Smooth muscle cell of the brain vasculature (primary cell): ENCODE measurements around the gene CD36.
"Not testable (repeated sequence)": the region's sequence is repeated elsewhere in the genome, so short reads cannot be mapped to it uniquely, and the experiment has no call there.

ENCODE experiments used
- DNase-seq: peaks from one replicate; pipeline ENCODE4 v3.0.0-alpha.2; 2012; ENCODE audit warnings: low read depth, low spot score

Gene CD36

DNA sequence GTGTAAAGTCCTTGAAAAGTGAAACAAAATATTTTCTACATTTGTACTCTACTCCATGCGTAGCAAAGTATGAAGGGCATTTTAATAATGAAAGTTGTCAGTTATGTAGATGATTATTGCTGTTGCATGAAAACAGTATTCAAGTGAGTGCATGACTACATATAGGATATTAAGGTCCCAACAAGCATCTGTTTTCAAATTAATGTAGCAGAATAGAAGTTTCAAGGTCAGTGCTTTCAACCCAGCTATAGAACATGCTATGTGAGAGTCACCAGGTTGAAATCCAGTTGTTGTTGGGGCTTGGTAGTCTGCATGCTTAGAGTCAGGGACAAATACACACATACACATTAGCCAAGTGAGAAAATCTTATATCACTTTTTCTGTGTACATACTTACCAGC is 14.8 kb downstream of the CD36 start:
- DNase-seq: no peak

DNA sequence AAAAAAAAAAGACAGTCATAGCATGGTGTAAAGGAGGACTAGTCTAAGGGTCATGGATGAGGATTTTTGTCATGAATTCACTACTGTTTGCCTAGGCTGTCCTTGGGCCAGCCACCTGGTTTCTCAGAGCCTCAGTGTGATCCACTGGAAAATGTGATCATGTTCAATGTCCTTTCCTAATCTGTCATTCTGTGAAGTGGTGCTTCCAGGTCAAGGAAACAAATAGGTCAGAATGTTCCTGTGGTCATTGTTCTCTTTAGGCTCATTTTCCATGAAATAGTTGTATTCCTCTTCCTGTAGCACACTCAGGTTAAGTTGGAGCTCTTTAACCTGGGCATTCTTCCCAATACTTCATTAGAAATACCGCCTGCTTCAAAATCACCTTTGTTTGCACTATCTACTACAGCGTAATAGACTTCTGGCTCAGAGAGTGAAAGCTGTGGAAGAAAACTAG is 16.5 kb downstream of the CD36 start:
- DNase-seq: no peak

DNA sequence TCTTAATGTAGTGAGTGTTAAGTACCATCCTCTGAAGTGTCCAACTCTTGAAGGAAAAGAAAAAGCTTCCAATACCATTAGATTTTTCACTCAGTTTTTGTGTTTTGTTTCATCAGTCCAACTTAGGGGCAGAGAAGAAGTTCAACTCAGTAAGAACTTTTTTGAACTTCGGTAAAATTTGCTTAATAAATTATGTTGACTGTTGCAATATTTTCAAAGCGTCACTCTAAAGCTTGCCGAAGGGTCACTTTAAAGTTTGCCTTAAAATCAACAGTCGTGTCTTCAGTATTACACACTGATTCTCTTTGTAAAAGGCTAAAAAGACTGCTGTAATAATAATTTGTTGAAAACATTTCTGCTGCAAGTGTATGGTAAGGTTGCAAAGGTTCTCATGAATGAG is 17.6 kb downstream of the CD36 start:
- DNase-seq: no peak

DNA sequence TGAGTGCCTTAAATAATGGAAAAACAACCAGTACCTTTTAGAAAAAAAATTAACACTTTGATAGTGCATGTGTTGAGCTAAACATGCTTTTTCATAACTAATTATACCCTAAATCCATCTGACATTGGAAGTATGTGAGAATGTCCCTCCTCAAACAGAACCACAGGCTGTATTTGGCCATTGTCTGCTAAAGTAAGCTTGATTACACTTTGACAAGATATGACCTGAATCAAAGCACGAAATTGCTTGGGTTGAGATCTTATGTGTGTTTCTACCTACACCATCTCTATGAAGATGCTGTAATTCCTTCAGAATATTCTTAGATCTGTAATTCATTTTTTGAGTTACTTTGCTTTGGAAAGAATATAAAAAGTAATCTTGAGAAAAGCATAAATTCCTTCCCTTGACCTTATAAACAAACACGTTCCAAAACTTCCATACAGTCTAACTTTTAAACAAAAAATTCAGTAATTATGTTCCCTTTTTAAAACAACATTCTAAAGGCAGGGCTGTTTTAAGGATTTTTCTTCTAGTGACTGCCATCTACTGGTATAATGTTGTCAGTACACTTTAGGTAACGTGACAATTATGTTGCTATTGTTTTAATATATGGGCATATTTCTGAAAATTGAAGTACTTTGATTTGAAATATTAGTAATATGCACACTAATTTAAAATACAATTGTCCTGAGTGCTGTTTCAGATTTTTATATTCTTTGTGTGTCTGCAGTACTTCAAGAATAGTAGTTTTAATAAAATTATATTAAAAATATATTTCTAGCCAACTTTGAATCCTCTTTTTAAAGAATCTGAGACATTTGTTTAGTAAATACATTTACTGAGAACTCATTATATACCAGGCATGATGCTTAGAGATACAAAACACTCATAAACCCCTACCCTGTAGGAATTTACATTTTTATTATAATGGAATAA is 20.9 kb downstream of the CD36 start:
- DNase-seq: no peak

DNA sequence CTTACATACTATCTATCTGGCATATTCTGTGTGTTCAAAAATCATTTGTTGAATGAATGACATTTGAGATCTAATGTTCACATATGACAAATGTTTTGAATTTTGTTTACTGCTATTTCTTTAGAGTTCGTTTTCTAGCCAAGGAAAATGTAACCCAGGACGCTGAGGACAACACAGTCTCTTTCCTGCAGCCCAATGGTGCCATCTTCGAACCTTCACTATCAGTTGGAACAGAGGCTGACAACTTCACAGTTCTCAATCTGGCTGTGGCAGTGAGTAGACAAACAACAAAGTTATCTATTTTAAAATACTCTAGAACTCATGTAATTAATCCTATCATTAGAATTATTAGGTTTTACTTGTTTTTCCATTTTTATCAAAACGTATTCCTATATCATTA is 22.5 kb downstream of the CD36 start:
- no peak for DNase-seq

DNA sequence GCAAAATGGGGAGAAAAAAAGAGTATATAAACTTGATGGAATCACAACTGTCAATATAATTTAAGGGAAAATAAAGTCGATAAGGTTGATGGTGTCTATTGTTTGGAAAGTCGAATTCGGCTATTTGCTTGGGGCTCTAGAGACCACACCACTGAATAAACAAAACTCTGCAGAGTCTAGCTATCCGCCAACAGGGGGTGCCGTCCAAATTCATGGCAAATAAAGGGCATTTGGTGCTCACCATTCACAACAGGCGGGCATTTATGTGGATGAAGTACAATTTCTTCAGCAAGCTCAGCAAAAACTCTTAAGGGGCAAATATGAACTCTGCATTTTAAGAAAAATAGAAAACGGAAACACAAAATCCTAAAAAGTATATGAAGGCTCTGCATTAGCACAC is 23.3 kb downstream of the CD36 start:
- no peak for DNase-seq

DNA sequence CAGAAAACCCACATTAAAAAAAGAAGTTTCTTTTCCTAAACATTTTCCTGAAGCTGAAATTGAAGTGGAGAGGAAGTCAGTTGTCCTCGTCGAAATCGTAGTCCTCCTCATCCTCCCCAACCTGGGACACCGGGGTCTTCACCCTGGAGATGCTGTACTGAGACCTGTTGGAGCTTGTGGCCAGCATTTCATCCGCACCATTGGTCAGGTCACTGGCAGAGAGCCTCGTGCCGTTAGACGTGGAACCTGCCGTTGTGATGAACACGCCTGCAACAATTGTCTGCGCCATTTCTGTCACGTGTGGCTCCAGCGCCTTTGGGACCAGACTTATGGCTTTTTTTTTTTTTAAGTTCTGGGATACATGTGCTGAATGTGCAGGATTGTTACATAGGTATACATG is 23.8 kb downstream of the CD36 start:
- no peak for DNase-seq

DNA sequence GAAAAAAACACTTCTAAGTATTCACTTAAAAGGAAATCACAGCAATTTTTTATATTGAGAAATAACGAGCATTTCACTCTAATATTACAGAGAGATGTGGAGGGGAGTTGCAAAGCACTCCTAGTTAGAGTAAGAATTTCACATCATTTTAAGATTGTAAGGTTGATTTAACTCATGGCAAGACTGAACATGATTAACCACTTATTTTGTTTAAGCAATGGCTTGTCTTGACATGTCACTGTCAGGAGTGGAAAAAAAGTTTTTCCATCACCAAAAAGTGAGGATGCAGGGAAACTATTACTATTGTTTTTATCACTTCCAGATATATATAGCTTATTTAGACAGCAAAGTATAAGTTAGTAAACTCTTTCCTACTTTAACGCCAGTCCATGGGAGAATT is 27.1 kb downstream of the CD36 start:
- DNase-seq: no peak

DNA sequence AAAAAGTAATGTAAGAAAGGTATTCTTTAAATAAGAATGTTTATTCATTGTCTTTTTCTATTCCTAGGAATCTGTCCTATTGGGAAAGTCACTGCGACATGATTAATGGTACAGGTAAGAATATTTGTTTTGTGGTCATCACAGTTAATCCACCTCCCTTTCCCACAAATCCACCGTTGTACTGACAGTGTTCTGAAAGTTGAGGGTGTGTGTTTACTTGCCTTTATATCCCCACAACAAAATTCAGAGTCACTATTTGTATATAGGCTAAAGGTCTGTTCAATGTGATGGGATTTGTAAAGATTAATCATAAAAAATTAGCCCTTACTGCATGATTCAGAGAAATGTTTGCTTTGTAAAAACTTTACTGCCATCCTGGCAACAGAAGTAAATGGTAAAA is 27.9 kb downstream of the CD36 start:
- DNase-seq: no peak

DNA sequence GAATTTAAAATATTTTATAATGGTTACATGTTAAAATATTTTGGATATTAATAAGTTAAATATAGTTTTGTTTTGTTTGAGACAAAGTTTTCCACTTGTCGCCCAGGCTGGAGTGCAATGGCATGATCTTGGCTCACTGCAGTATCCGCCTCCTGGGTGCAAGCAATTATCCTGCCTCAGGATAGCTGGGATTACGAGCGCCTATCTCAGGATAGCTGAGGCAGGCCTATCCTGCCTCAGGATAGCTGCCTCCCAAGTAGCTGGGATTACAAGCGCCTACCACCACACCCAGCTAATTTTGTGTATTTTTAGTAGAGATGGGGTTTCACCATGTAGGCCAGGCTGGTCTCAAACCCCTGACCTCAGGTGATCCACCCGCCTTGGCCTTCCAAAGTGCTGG is 30.9 kb downstream of the CD36 start:
- DNase-seq: not testable (repeated sequence)

DNA sequence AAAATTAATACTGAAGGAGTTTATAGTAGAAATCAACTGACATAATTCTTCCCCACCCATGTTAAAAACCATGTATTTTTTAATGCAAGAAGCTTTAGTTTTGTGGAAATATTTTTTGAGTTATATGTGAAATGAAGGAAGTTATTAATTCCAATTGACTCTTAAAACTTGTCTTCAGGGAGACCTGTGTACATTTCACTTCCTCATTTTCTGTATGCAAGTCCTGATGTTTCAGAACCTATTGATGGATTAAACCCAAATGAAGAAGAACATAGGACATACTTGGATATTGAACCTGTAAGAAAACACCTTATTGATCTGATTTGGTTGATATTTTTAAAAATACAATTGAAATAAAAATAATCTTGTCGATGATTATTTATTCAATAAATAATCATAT is 33.3 kb downstream of the CD36 start:
- no peak for DNase-seq

DNA sequence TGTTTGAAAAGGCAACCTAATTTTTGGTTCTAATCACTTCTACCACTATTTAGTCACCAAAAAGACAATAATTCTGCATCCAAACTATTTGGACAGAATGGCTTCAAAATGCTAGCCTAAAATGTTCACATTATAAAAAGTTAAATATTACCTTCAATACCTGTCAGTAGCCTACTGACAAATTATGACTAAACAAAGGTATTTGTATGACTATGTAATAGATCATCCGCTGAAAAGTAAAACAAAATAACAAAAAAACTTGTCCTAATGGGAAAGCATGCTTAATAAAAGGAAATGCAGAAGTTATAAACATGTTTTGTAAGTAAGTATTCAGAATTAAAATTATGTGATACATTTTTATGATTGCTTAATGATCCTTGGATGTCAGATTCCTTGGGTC is 36.6 kb downstream of the CD36 start:
- no peak for DNase-seq

DNA sequence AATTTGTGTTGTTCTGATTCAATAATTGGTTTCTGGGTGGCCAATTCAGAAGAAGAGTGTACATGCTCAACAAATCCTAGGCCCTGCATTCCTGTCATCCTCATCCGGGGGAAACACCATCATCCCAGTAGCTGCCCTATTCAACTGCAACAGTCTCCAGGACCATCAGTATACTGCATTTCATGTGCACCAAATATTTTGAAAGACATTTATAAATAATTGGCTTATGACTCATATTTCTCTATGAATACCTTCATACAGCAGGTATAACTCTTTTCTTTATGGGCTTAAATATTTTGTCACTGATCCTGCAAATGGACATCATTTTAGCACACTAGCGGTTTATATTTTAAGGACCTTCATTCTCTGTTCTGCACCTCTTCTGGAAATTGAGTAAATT is 38.0 kb downstream of the CD36 start:
- no peak for DNase-seq

DNA sequence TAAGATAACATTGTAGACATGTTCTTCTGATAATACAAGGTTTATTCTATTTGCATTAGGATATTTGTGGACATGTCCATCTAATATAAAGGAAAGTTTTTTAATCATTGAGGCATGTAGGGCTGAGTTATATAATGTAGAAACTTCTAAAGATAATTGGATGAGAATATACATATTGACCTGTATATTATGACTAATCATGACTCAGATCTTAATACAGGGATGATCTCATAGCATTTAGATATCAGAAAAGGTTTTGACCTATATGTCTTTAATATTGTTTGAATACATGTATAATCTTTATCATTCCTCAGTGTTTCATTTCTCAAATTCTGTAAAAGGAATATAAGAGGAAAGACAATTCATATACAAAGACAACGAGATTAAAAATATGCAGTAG is 39.2 kb downstream of the CD36 start:
- no peak for DNase-seq

DNA sequence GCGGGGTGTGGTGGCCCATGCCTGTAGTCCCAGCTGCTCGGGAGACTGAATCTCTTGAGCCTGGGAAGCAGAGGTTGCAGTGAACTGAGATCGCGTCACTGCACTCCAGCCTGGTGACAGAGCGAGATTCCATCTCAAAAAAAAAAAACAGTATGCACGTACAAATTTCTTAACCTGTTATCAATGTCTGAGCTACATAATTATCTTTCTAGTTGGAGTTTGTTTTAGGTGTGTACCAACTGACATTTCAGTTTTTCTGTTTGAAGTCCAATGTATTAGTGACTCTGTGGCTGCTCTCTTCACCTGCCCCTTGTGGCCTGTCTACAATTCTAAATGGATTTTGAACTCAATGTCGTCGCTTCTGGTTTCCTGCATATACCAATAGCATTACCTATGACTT is 40.3 kb downstream of the CD36 start:
- DNase-seq: no peak

DNA sequence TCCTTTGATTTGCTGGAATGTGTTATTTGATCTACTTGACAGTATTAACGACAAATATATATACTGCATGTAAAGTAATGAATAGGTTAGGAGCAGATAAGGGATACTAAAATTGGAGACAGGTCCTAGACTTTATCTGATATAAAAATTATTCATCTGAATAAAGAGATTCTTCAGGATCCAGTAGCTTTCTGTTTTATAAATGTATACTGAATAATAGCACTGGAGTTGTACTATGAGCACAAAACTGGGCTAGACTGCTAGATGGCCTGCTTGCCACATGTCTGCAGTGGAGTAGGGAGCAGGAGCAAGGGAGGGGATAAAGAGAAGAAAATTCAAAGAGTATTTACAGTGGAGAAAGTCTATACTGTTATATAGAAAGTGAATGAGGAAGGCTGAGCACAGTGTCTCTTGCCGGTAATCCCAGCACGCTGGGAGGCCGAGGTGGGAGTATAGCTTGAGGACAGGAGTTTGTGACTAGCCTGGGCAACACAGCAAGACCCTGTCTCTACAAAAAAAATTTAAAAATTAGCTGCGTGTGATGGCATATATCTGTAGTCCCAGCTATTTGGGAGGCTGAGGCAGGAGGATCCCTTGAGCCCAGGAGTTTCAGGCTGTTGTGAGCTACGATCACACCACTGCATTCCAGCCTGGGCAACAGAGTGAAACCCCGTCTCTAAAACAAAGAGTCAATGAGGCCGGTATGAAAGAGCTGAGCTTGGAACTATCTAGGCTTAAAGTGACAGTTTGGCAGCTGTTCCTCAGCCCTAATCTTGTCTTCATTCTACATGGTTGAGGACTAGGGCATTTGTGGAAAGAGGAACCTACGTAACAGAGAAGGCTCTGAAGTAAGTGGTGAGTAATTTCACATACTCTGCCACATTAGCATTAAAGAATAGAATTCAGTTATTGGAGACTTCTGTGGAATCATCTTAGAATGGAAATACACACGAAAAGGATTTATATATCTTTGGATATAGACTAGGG is 41.8 kb downstream of the CD36 start:
- no peak for DNase-seq

DNA sequence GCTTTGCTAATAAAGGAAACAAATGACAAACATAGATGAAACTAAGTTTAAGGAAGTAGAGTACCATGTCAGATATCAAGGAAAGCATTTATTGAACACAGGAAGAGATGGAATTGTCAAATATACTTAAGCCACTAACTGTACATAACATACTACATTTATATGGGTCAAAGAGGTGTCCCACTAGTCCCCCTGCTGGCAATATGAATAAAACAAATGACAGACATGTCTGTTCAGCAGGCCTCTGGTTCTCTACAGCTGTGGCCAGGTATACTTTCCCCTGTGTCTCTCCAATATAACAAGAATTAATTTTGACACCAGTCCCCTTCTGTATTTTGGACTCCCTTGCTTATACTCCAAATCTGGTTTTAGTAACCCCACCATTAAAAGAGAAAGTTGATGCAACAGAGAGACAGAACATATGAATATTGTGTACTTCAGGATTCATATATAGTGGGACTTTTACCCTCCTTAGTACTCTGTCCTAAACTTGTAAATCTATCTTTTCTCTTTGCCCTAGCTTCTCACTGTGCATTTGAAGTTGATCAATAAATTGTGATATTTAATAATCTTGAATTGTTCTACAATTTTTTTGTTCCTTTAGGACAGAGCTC is 42.9 kb downstream of the CD36 start:
- DNase-seq: no peak

DNA sequence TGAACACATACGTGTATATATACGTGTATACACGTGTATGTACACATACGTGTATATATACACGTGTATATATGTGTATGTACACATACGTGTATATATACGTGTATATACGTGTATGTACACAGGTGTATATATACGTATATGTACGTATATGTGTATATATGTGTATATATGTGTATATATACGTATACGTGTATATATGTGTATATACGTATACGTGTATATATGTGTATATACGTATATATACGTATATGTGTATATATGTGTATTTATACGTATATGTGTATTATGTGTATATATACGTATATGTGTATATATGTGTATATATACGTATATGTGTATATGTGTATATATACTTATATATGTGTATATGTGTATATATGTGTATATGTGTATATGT is 44.3 kb downstream of the CD36 start:
- DNase-seq: no peak

DNA sequence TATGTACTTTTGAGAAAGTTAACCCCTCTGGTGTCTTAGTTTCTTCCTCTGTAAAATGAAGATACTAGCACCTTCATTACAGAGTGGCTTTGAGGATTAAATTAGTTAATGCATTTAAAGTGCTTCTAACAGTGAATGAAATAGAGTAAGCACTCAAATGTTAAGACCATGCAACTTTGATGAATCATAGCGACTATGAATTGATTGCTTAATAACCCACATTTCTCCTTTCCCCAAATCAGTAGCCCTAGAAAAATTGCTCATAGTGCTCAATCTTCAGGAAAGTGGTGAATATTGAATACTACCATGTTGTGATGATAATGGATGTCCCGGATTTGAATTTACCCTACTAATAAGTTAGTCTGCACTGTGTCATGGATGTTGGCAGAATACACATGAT is 48.1 kb downstream of the CD36 start:
- no peak for DNase-seq

DNA sequence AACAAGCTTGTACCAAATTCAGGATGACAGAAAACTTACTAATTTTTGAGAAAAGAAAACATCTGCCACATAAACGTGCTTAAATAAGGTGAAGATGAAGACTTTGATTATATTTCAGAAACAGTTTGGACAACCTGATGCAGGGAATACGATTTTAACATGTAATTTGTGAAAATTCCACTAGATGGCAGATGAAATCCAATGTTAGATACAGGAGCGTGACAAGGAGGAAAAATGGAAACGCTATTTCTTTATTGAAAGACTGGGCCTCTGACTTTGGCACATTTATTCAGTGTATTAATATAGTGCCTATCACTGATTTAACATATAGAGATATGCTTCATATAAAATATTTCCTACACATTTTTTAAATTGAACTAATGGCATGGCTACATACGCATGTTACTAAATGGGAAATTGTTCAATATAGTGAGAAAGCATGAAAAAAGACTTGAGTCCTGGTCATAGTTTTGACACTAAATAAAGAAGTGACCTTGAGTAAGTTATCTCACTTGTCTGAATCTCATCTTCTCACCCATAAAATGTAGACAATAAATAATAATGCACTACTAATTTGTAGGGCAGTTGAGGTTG is 60.7 kb downstream of the CD36 start:
- DNase-seq: no peak

DNA sequence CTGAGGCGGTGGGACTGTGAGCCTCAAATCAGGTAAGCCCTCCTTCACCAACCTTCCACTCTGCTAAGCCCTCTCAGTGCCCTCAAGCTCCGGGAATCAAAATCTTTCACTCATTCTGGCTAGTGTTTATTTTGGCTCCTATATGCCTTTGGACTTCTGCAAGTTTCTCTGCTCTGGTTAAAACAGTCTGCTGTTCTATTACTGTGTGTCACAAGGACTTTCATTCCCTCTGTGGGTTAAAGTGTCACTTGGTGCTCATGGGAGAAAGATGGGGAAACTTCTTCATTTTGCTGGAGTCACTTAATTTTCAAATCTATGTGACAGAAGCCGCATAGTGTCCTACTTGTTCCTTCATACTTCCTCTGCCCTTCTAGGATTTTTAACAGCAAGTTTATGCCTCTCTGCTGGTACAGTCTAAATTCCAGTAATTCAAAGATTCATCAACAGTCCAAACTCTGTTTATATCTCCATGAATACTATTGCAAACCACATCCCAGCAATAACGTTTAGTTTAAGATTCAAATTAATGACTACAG is 61.3 kb downstream of the CD36 start:
- no peak for DNase-seq
